H1 (cell line): ENCODE data around the gene FBXW8. TPM values are rescaled to one million over a fixed set of nuclear protein-coding genes. Genes with fewer than 3 reads are reported as not detected.

Experiments
- CTCF ChIA-PET: fragments of 300-600 bp; sonication (Branson Sonifier 250); formaldehyde crosslinking; loops from one replicate; lab custom pipeline; 2021; ENCODE audit not compliant: partially characterized antibody; lab: Charles Lee
- POLR2A ChIA-PET: fragments of 300-600 bp; sonication (Branson Sonifier 250); formaldehyde crosslinking; loops from one replicate; lab custom pipeline; 2021; ENCODE audit warnings: inconsistent platforms; ENCODE audit not compliant: partially characterized antibody; lab: Charles Lee
- DNase-seq, 2 experiments: peaks; one replicate each; pipeline versions ENCODE4 v3.0.0 to v3.0.0-alpha.2; 2010 to 2022; ENCODE audit warnings: low spot score in 2 of 2, low read depth in 1 of 2, mixed read lengths in 1 of 2
- FAIRE-seq: peaks from 2 replicates; lab custom pipeline; 2011; peaks lifted over from hg19 to GRCh38; lab: Jason Lieb, UNC
- H2AFZ ChIP-seq: 2 replicates; pipeline ENCODE4 v1.8.1; 2012; ENCODE audit warnings: low read length, inconsistent platforms
- H2AK5ac ChIP-seq: 2 replicates; pipeline ENCODE4 v1.6.1; 2013; ENCODE audit warnings: low read depth, low read length
- H2BK120ac ChIP-seq: replicated peaks from 2 replicates; pipeline ENCODE3; 2013; ENCODE audit warnings: low read depth, low read length, inconsistent platforms
- H2BK12ac ChIP-seq: 2 replicates; pipeline ENCODE4 v1.6.1; 2013; ENCODE audit warnings: low read depth, low read length
- H2BK15ac ChIP-seq: 2 replicates; pipeline ENCODE4 v1.6.1; 2013; ENCODE audit warnings: low read length
- H2BK20ac ChIP-seq: 2 replicates; pipeline ENCODE4 v1.6.1; 2013; ENCODE audit warnings: low read length
- H2BK5ac ChIP-seq: 2 replicates; pipeline ENCODE4 v1.6.1; 2013; ENCODE audit warnings: low read depth, low read length
- H3K14ac ChIP-seq: 2 replicates; pipeline ENCODE4 v1.6.1; 2013; ENCODE audit warnings: inconsistent platforms; ENCODE audit not compliant: insufficient read length
- H3K18ac ChIP-seq: 2 replicates; pipeline ENCODE4 v1.6.1; 2013; ENCODE audit warnings: low read length; ENCODE audit errors: extremely low read depth
- H3K23ac ChIP-seq: 2 replicates; pipeline ENCODE4 v1.6.1; 2013; ENCODE audit warnings: inconsistent platforms; ENCODE audit not compliant: insufficient read length
- H3K23me2 ChIP-seq: 2 replicates; pipeline ENCODE4 v1.6.1; 2013; ENCODE audit warnings: low read depth, low read length
- H3K27ac ChIP-seq: 2 replicates; pipeline ENCODE4 v1.6.1; 2011; ENCODE audit warnings: low read depth, low read length, inconsistent platforms
- H3K27me3 ChIP-seq, 4 experiments: replicated peaks in 1 of 4; 1 replicate in 1 of 4; 2 replicates in 3 of 4; pipeline versions ENCODE4 v1.6.1 to v1.8.1; 2011 to 2013; ENCODE audit warnings: low read length in 3 of 4, mild to moderate bottlenecking in 3 of 4, inconsistent platforms in 2 of 4, mixed read lengths in 2 of 4, moderate library complexity in 1 of 4; ENCODE audit not compliant: control insufficient read depth in 3 of 4, insufficient read depth in 3 of 4; ENCODE audit errors: extremely low read depth in 1 of 4
- H3K36me3 ChIP-seq, 4 experiments: 2 replicates each; pipeline versions ENCODE4 v1.6.1 to v1.8.1; 2011 to 2013; ENCODE audit warnings: mild to moderate bottlenecking in 4 of 4, low read length in 3 of 4, moderate library complexity in 2 of 4, control low read depth in 1 of 4, inconsistent platforms in 1 of 4; ENCODE audit not compliant: insufficient read depth in 4 of 4, control insufficient read depth in 2 of 4
- H3K4ac ChIP-seq: replicated peaks from 2 replicates; pipeline ENCODE3; 2013; ENCODE audit warnings: low read length, low read depth, mixed read lengths, inconsistent platforms; ENCODE audit not compliant: insufficient read length
- H3K4me1 ChIP-seq, 4 experiments: replicated peaks in 1 of 4; 1 replicate in 1 of 4; 2 replicates in 3 of 4; pipeline versions ENCODE4 v1.6.1 to v1.8.1; 2011 to 2013; ENCODE audit warnings: low read length in 3 of 4, inconsistent platforms in 2 of 4, mixed read lengths in 1 of 4; ENCODE audit not compliant: insufficient read depth in 4 of 4, control insufficient read depth in 3 of 4
- H3K4me2 ChIP-seq, 2 experiments: 2 replicates each; pipeline versions ENCODE4 v1.6.1 to v1.8.1; 2011 to 2013; ENCODE audit warnings: low read depth in 2 of 2, low read length in 2 of 2, control low read depth in 1 of 2, inconsistent platforms in 1 of 2, mild to moderate bottlenecking in 1 of 2; ENCODE audit not compliant: insufficient read depth in 1 of 2
- H3K4me3 ChIP-seq, 4 experiments: fragments of 200-600, 300-600 bp in 1 of 4; sonication (generic), shearing (Covaris generic), sonication (Bioruptor Twin) in 1 of 4; 2 replicates each; pipeline versions ENCODE4 v1.5.1 to v1.8.1; 2011 to 2016; ENCODE audit warnings: low read length in 4 of 4, low read depth in 3 of 4, control low read depth in 2 of 4, inconsistent platforms in 2 of 4, mild to moderate bottlenecking in 2 of 4, mixed read lengths in 1 of 4, moderate library complexity in 1 of 4; ENCODE audit not compliant: insufficient read depth in 2 of 4; ENCODE audit errors: extremely low read depth in 1 of 4
- H3K56ac ChIP-seq: replicated peaks from 2 replicates; pipeline ENCODE3; 2013; ENCODE audit warnings: low read depth, mild to moderate bottlenecking, mixed read lengths, low read length, inconsistent platforms; ENCODE audit not compliant: insufficient read length
- H3K79me1 ChIP-seq: 2 replicates; pipeline ENCODE4 v1.6.1; 2013; ENCODE audit warnings: low read depth, low read length, control low read depth
- H3K79me2 ChIP-seq, 2 experiments: 2 replicates each; pipeline versions ENCODE4 v1.6.1 to v1.8.1; 2012 to 2013; ENCODE audit warnings: low read length in 2 of 2, mild to moderate bottlenecking in 2 of 2, inconsistent platforms in 1 of 2; ENCODE audit not compliant: insufficient read depth in 2 of 2, control insufficient read depth in 1 of 2
- H3K9ac ChIP-seq, 4 experiments: replicated peaks in 1 of 4; 1 replicate in 1 of 4; 2 replicates in 3 of 4; pipeline versions ENCODE4 v1.6.1 to v1.8.1; 2011 to 2013; ENCODE audit warnings: low read depth in 3 of 4, low read length in 3 of 4, control low read depth in 2 of 4, mild to moderate bottlenecking in 2 of 4, moderate library complexity in 2 of 4, inconsistent platforms in 1 of 4; ENCODE audit errors: extremely low read depth in 1 of 4
- H3K9me3 ChIP-seq, 2 experiments: 2 replicates each; pipeline versions ENCODE4 v1.6.1 to v1.8.1; 2012 to 2013; ENCODE audit warnings: mild to moderate bottlenecking in 2 of 2, moderate library complexity in 2 of 2, control low read depth in 1 of 2, inconsistent platforms in 1 of 2, low read depth in 1 of 2, low read length in 1 of 2, mixed read lengths in 1 of 2; ENCODE audit not compliant: insufficient read depth in 2 of 2
- H4K20me1 ChIP-seq, 2 experiments: replicated peaks in 1 of 2; 2 replicates each; pipeline versions ENCODE3 to v1.8.1; 2011 to 2013; ENCODE audit warnings: inconsistent platforms in 2 of 2, low read length in 2 of 2, mild to moderate bottlenecking in 1 of 2; ENCODE audit not compliant: insufficient read depth in 2 of 2, control insufficient read depth in 1 of 2
- H4K5ac ChIP-seq: 2 replicates; pipeline ENCODE4 v1.6.1; 2013; ENCODE audit warnings: low read length, low read depth, mixed read lengths, inconsistent platforms; ENCODE audit not compliant: insufficient read length
- H4K8ac ChIP-seq: 2 replicates; pipeline ENCODE4 v1.8.0; 2013; ENCODE audit warnings: mild to moderate bottlenecking, moderate library complexity, low read length, inconsistent platforms; ENCODE audit not compliant: insufficient read depth; ENCODE audit errors: extremely low read depth
- H4K91ac ChIP-seq: replicated peaks from 2 replicates; pipeline ENCODE3; 2013; ENCODE audit warnings: low read length, mixed read lengths, inconsistent platforms; ENCODE audit not compliant: insufficient read length
- BACH1 ChIP-seq: IDR thresholded peaks from 2 replicates; pipeline ENCODE4 v1.6.1; 2012; ENCODE audit warnings: low read length, improper control_type of control experiment
- CBX5 ChIP-seq: fragments of 300-800, 300-1000 bp; sonication (generic); IDR thresholded peaks from 2 replicates; pipeline ENCODE4 v1.7.1; 2016; ENCODE audit warnings: antibody characterized with exemption, low read length, low read depth
- CHD2 ChIP-seq: IDR thresholded peaks from 2 replicates; pipeline ENCODE4 v1.6.1; 2012; ENCODE audit warnings: low read length, improper control_type of control experiment
- EP300 ChIP-seq, 2 experiments: IDR thresholded peaks; 1 replicate in 1 of 2; 2 replicates in 1 of 2; pipeline ENCODE4 v1.6.1; 2011 to 2012; ENCODE audit warnings: low read depth in 2 of 2, low read length in 2 of 2, mild to moderate bottlenecking in 2 of 2, borderline replicate concordance in 1 of 2, inconsistent platforms in 1 of 2, moderate library complexity in 1 of 2
- JUN ChIP-seq: IDR thresholded peaks from 2 replicates; pipeline ENCODE4 v1.6.1; 2011; ENCODE audit warnings: low read depth, mild to moderate bottlenecking, improper control_type of control experiment, low read length
- KDM1A ChIP-seq: fragments of 200-600, 300-600 bp; sonication (generic); IDR thresholded peaks from 2 replicates; pipeline ENCODE4 v1.7.1; 2016; ENCODE audit warnings: mild to moderate bottlenecking, low read length, borderline replicate concordance
- KDM4A ChIP-seq: IDR thresholded peaks from one replicate; pipeline ENCODE4 v1.7.1; 2012; ENCODE audit warnings: low read depth, mild to moderate bottlenecking, moderate library complexity, low read length, inconsistent platforms; ENCODE audit not compliant: severe bottlenecking
- POLR2AphosphoS5 ChIP-seq: IDR thresholded peaks from 2 replicates; pipeline ENCODE4 v1.6.1; 2011; ENCODE audit warnings: low read depth, low read length
- RNF2 ChIP-seq: fragments of 200-900, 300-1000 bp; sonication (generic); IDR thresholded peaks from 2 replicates; pipeline ENCODE4 v1.7.1; 2016; ENCODE audit warnings: borderline replicate concordance, low read depth, mild to moderate bottlenecking, antibody characterized with exemption, low read length; ENCODE audit not compliant: poor library complexity, severe bottlenecking; ENCODE audit errors: missing control alignments
- SAP30 ChIP-seq: fragments of 300-600 bp; sonication (generic); IDR thresholded peaks from 2 replicates; pipeline ENCODE4 v1.7.1; 2012; ENCODE audit warnings: low read length, moderate library complexity, mild to moderate bottlenecking, inconsistent platforms; ENCODE audit not compliant: insufficient read depth, insufficient replicate concordance
- SIX5 ChIP-seq: IDR thresholded peaks from 2 replicates; pipeline ENCODE4 v1.6.1; 2011; ENCODE audit warnings: mild to moderate bottlenecking, low read depth, low read length
- TAF1 ChIP-seq: IDR thresholded peaks from 2 replicates; pipeline ENCODE4 v1.6.1; 2011; ENCODE audit warnings: mild to moderate bottlenecking, low read depth, low read length
- WGBS, 2 experiments: shearing (Covaris generic) in 1 of 2; methylation state at CpG; one replicate each; pipeline versions ENCODE4 v1.1.6 to v1.1.7; 2013 to 2015; ENCODE audit warnings: low lambda C conversion rate in 2 of 2, mixed read lengths in 2 of 2, inconsistent platforms in 1 of 2, low coverage in 1 of 2, missing lambda C conversion rate in 1 of 2; ENCODE audit not compliant: insufficient replicate concordance in 2 of 2, insufficient coverage in 1 of 2, insufficient read length in 1 of 2; ENCODE audit errors: extremely low coverage in 1 of 2, missing lambda C conversion rate in 1 of 2; 5-methylcytosine and 5-hydroxymethylcytosine counted together
- polyA plus RNA-seq, 7 experiments: library from polyadenylated mRNA; depleted of rRNA in 3 of 7; stranded (reverse) in 5 of 7; unstranded in 2 of 7; fragments of >200 nt in 5 of 7; fragments of 200-250 nt in 2 of 7; gene quantifications; 1 replicate in 5 of 7; 2 replicates in 1 of 7; 4 replicates in 1 of 7; pipeline versions ENCODE4 v1.2.1 to v1.2.3, GENCODE V29; 2011 to 2013; ENCODE audit warnings: missing spikeins in 2 of 7, mixed read lengths in 2 of 7
- total RNA-seq: library from RNA; stranded (reverse); fragmentation: NEBNext Ultra II Directional; extraction: Animal tissue kit (Norgen Biotek cat#: 25700); gene quantifications from 2 replicates; pipeline ENCODE4 v1.2.1, GENCODE V29; 2021

The FBXW8 gene
- total and polyA plus RNA-seq, 2 of the 8 experiments (the other 6 are each of a cell fraction or from before 2014, with no cell fraction given) = 15.8 to 16.0 TPM

- Histone ChIP-seq H3K14ac (no peak overlapping the region), H3K4ac (peak overlapping the region; percentile 57), H3K56ac (no peak overlapping the region), H2AK5ac (no peak overlapping the region), H2BK20ac (peak overlapping the region; percentile 100), H2BK15ac (peak overlapping the region; percentile 65; the same call in 1 of the 2 replicates), H2BK12ac (peak overlapping the region; percentile 94; the same call in 1 of the 2 replicates), H3K23ac (no peak overlapping the region), H4K8ac (no peak overlapping the region; the same call in 1 of the 2 replicates), H3K27ac (no peak overlapping the region), H4K91ac (peak overlapping the region; percentile 95), H3K23me2 (no peaks in the 10 kb centered on the region), H3K27me3 (no peaks in the 10 kb centered on the region), H3K36me3 (no peaks in the 10 kb centered on the region), H3K9ac (no peak overlapping the region), H3K79me2 (no peaks in the 10 kb centered on the region), H2AFZ (no peak overlapping the region), H3K79me1 (no peaks in the 10 kb centered on the region), H3K4me1 (peaks cover 5 to 28% (median 19%) of the 10 kb centered on the region in 4 experiments), H2BK120ac (peak overlapping the region; percentile 82), H3K4me3 (no peak overlapping the region), H2BK5ac (peak overlapping the region; percentile 68; the same call in 1 of the 2 replicates), H4K20me1 (no peaks in the 10 kb centered on the region), H3K18ac (0 out of 2 replicates have a peak overlapping the region, but pooled peaks have one; percentile 90), H3K4me2 (0 out of 4 replicates have a peak overlapping the region, but pooled peaks of 1 of the 2 experiments have one; percentile 31), H4K5ac (peak overlapping the region; percentile 30), H3K9me3 (no peaks in the 10 kb centered on the region)
- DNase-seq = no peak
- ChIA-PET CTCF (interaction anchor here (0.9 to 2.4 kb wide), 4 partner anchors 20 to 67 kb away, joined by 3 to 7 read pairs (median 3); no protein-coding TSS in a partner anchor), POLR2A (interaction anchor here (1.1 to 1.2 kb wide), 2 partner anchors 9 to 18 kb away, joined by 3 read pairs; no protein-coding TSS in a partner anchor)
- 91% methylated on average over 18 of the region's 18 CpGs; no CpG with 5 or more reads in 1 of the 2 experiments for WGBS, 2 experiments
- no peak for FAIRE-seq
- TF ChIP-seq TAF1 (no peak), CHD2 (no peak), CBX5 (no peak), EP300 (IDR thresholded peaks at IDR 0.05; ENCODE audit: borderline replicate concordance in 1 of 2, low read depth in 2 of 2, low read length in 2 of 2) (no peak), JUN (no peak), BACH1 (no peak), RNF2 (no peak), SAP30 (no peak), SIX5 (no peak), KDM1A (no peak), POLR2AphosphoS5 (no peak), KDM4A (no peak)
These were observed 142.9 kb downstream of the FBXW8 start for GRCh38 chr12:117053597-117054201.
